Smooth muscle cell (in vitro differentiated cells): ENCODE data around the gene HS3ST3A1. TPM values are rescaled to one million over a fixed set of nuclear protein-coding genes. Genes with fewer than 3 reads are reported as not detected.

Source experiments
- DNase-seq: peaks from one replicate; lab custom pipeline; 2025; ENCODE audit not compliant: unreplicated experiment; lab: John Stamatoyannopoulos, UW
- H2AFZ ChIP-seq: fragments of 200-600 bp; sonication (generic); 2 replicates; pipeline ENCODE4 v1.6.0; 2016; ENCODE audit warnings: antibody characterized with exemption, low read depth, mild to moderate bottlenecking
- H3F3A ChIP-seq: fragments of 200-600 bp; sonication (generic); 2 replicates; pipeline ENCODE4 v1.6.0; 2017; ENCODE audit warnings: antibody characterized with exemption, low read depth
- H3K27ac ChIP-seq: fragments of 200-600 bp; sonication (generic); 2 replicates; pipeline ENCODE4 v1.5.1; 2016; ENCODE audit warnings: low read depth, mild to moderate bottlenecking
- H3K27me3 ChIP-seq: fragments of 200-600 bp; sonication (generic); 2 replicates; pipeline ENCODE4 v1.6.1; 2016; ENCODE audit warnings: low read depth, mild to moderate bottlenecking
- H3K36me3 ChIP-seq: fragments of 200-600 bp; sonication (generic); 2 replicates; pipeline ENCODE4 v1.5.1; 2016; ENCODE audit warnings: low read depth
- H3K4me1 ChIP-seq: fragments of 200-600 bp; sonication (generic); 2 replicates; pipeline ENCODE4 v1.5.1; 2016; ENCODE audit warnings: low read depth
- H3K4me2 ChIP-seq: fragments of 200-600 bp; sonication (generic); 2 replicates; pipeline ENCODE4 v1.6.0; 2016; ENCODE audit warnings: mild to moderate bottlenecking
- H3K4me3 ChIP-seq: fragments of 200-600 bp; sonication (generic); 2 replicates; pipeline ENCODE4 v1.5.1; 2016; ENCODE audit warnings: mild to moderate bottlenecking
- H3K79me2 ChIP-seq: fragments of 200-600 bp; sonication (generic); 2 replicates; pipeline ENCODE4 v1.6.0; 2016; ENCODE audit warnings: low read depth, mild to moderate bottlenecking
- H3K9ac ChIP-seq: fragments of 200-600 bp; sonication (generic); 2 replicates; pipeline ENCODE4 v1.6.0; 2016; ENCODE audit warnings: low read depth
- H3K9me3 ChIP-seq: fragments of 200-600 bp; sonication (generic); replicated peaks from 2 replicates; pipeline ENCODE4 v1.5.1; 2016; ENCODE audit warnings: low read depth
- H4K20me1 ChIP-seq: fragments of 200-600 bp; sonication (generic); 2 replicates; pipeline ENCODE4 v1.6.0; 2016; ENCODE audit warnings: low read depth
- CTCF ChIP-seq: fragments of 200-600 bp; sonication (generic); IDR thresholded peaks from 2 replicates; pipeline ENCODE4 v1.5.1; 2017; ENCODE audit warnings: borderline replicate concordance, mild to moderate bottlenecking, antibody characterized with exemption; ENCODE audit not compliant: insufficient read depth, poor library complexity, severe bottlenecking
- WGBS: methylation state at CpG from one replicate; pipeline ENCODE4 v1.1.7; 2016; ENCODE audit warnings: low lambda C conversion rate; 5-methylcytosine and 5-hydroxymethylcytosine counted together
- polyA plus RNA-seq: library from polyadenylated mRNA; unstranded; fragments of >200 nt; fragmentation: Nextera tagmentation; extraction: Ambion mirVana; gene quantifications from 2 replicates; pipeline ENCODE4 v1.2.1, GENCODE V29; 2016
- total RNA-seq: library from RNA; depleted of rRNA; stranded (reverse); fragments of >200 nt; gene quantifications from 2 replicates; pipeline ENCODE4 v1.2.3, GENCODE V29; 2014

Gene HS3ST3A1
- total and polyA plus RNA-seq, 2 experiments from 2014 or later: 19.5 to 25.1 TPM

- no peak overlapping the region for H3K4me3 ChIP-seq
- no peaks in the 10 kb centered on the region for H3K9me3 ChIP-seq
- no peak for DNase-seq
- H4K20me1 ChIP-seq: no peaks in the 10 kb centered on the region
- H3K79me2 ChIP-seq: no peaks in the 10 kb centered on the region
- H3K36me3 ChIP-seq: no peaks in the 10 kb centered on the region
- peaks cover 15% of the 10 kb centered on the region for H3K4me1 ChIP-seq
- peaks cover 8% of the 10 kb centered on the region for H3F3A ChIP-seq
- 45% methylated on average over 5 of the region's 5 CpGs for WGBS
- H3K4me2 ChIP-seq: peak overlapping the region; percentile 0
- H3K27ac ChIP-seq: peak overlapping the region; percentile 30
- no peak for TF ChIP-seq CTCF
- H2AFZ ChIP-seq: no peak overlapping the region
- no peak overlapping the region for H3K9ac ChIP-seq
- no peaks in the 10 kb centered on the region for H3K27me3 ChIP-seq
Observed at GRCh38 chr17:13646969-13647542, 45.3 kb upstream of the HS3ST3A1 start.

GRCh38 chr17:13646411-13646810 is 44.7 kb upstream of the HS3ST3A1 start:
- H3K4me2 ChIP-seq: peak overlapping the region; percentile 0
- WGBS: 2% methylated on average over 2 of the region's 2 CpGs

GRCh38 chr17:13643180-13643579 is 41.5 kb upstream of the HS3ST3A1 start:
- Histone ChIP-seq H3F3A (peaks cover 7% of the 10 kb centered on the region), H3K4me3 (no peak overlapping the region), H4K20me1 (no peaks in the 10 kb centered on the region), H3K9ac (no peak overlapping the region), H3K4me2 (no peak overlapping the region), H3K27ac (no peak overlapping the region), H3K9me3 (no peaks in the 10 kb centered on the region), H3K4me1 (peaks cover 26% of the 10 kb centered on the region), H3K27me3 (no peaks in the 10 kb centered on the region), H2AFZ (no peak overlapping the region), H3K36me3 (no peaks in the 10 kb centered on the region), H3K79me2 (no peaks in the 10 kb centered on the region)
- no peak for TF ChIP-seq CTCF
- WGBS: 80% methylated on average over 2 of the region's 2 CpGs
- DNase-seq: no peak

More at GRCh38 chr17:13646411-13646810, 44.7 kb upstream of the HS3ST3A1 start:
- H3F3A ChIP-seq: peaks cover 8% of the 10 kb centered on the region
- no peaks in the 10 kb centered on the region for H3K36me3 ChIP-seq
- no peaks in the 10 kb centered on the region for H3K9me3 ChIP-seq
- H4K20me1 ChIP-seq: no peaks in the 10 kb centered on the region
- no peak overlapping the region for H3K4me3 ChIP-seq
- H3K27ac ChIP-seq: peak overlapping the region; percentile 30
- no peaks in the 10 kb centered on the region for H3K79me2 ChIP-seq
- H3K4me1 ChIP-seq: peaks cover 15% of the 10 kb centered on the region
- no peak for DNase-seq
- no peak overlapping the region for H3K9ac ChIP-seq
- H3K27me3 ChIP-seq: no peaks in the 10 kb centered on the region
- no peak for TF ChIP-seq CTCF
- no peak overlapping the region for H2AFZ ChIP-seq

- no peaks in the 10 kb centered on the region for H3K27me3 ChIP-seq
- peaks cover 18% of the 10 kb centered on the region for H3K4me1 ChIP-seq
- no peaks in the 10 kb centered on the region for H3F3A ChIP-seq
- no peak overlapping the region for H2AFZ ChIP-seq
- no peaks in the 10 kb centered on the region for H3K36me3 ChIP-seq
- no peaks in the 10 kb centered on the region for H4K20me1 ChIP-seq
- H3K9me3 ChIP-seq: no peaks in the 10 kb centered on the region
- no peak overlapping the region for H3K4me2 ChIP-seq
- H3K79me2 ChIP-seq: no peaks in the 10 kb centered on the region
- DNase-seq: no peak
- TF ChIP-seq CTCF: no peak
- H3K27ac ChIP-seq: no peak overlapping the region
- WGBS: 67% methylated on average over 2 of the region's 2 CpGs
- no peak overlapping the region for H3K4me3 ChIP-seq
- H3K9ac ChIP-seq: no peak overlapping the region
Observed at GRCh38 chr17:13642188-13642587, 40.5 kb upstream of the HS3ST3A1 start.
